Mesendoderm (in vitro differentiated cells): ENCODE data around the gene NEUROD1.

Experiments
- DNase-seq: peaks from one replicate; pipeline ENCODE4 v3.0.0; 2013
- H2AK5ac ChIP-seq: 2 replicates; pipeline ENCODE4 v1.6.1; 2013; ENCODE audit warnings: low read length, inconsistent platforms
- H2BK120ac ChIP-seq: 2 replicates; pipeline ENCODE4 v1.6.1; 2013; ENCODE audit warnings: low read depth, mild to moderate bottlenecking, low read length, moderate library complexity, mixed read lengths
- H2BK15ac ChIP-seq: replicated peaks from 2 replicates; pipeline ENCODE4 v1.6.1; 2013; ENCODE audit warnings: low read depth, mild to moderate bottlenecking, moderate library complexity
- H2BK5ac ChIP-seq: 2 replicates; pipeline ENCODE4 v1.6.1; 2013; ENCODE audit warnings: low read length, inconsistent platforms
- H3K18ac ChIP-seq: 2 replicates; pipeline ENCODE4 v1.6.1; 2013; ENCODE audit warnings: mild to moderate bottlenecking, low read length, mixed read lengths
- H3K23ac ChIP-seq: one replicate; pipeline ENCODE4 v1.6.1; 2013; ENCODE audit warnings: low read length
- H3K27ac ChIP-seq: 2 replicates; pipeline ENCODE4 v1.5.1; 2013; ENCODE audit warnings: low read depth, mild to moderate bottlenecking, inconsistent platforms, low read length, moderate library complexity
- H3K27me3 ChIP-seq: 2 replicates; pipeline ENCODE4 v1.6.1; 2013; ENCODE audit warnings: low read length, control low read depth, mild to moderate bottlenecking, inconsistent platforms; ENCODE audit not compliant: insufficient read depth, poor library complexity
- H3K36me3 ChIP-seq: 2 replicates; pipeline ENCODE4 v1.6.1; 2013; ENCODE audit warnings: low read length, inconsistent platforms; ENCODE audit not compliant: control insufficient read depth, insufficient read depth
- H3K4ac ChIP-seq: one replicate; pipeline ENCODE4 v1.6.1; 2013; ENCODE audit warnings: low read depth, mild to moderate bottlenecking, low read length, moderate library complexity
- H3K4me1 ChIP-seq: 2 replicates; pipeline ENCODE4 v1.6.1; 2013; ENCODE audit warnings: low read depth, low read length, inconsistent platforms; ENCODE audit not compliant: control insufficient read depth
- H3K4me2 ChIP-seq: 2 replicates; pipeline ENCODE4 v1.6.1; 2013; ENCODE audit warnings: low read length
- H3K4me3 ChIP-seq: 2 replicates; pipeline ENCODE4 v1.5.1; 2013; ENCODE audit warnings: mild to moderate bottlenecking, low read length
- H3K56ac ChIP-seq: one replicate; pipeline ENCODE4 v1.6.1; 2013; ENCODE audit warnings: low read length
- H3K79me1 ChIP-seq: 2 replicates; pipeline ENCODE4 v1.6.1; 2013; ENCODE audit warnings: low read length, inconsistent platforms
- H3K79me2 ChIP-seq: 2 replicates; pipeline ENCODE4 v1.6.1; 2013; ENCODE audit warnings: mild to moderate bottlenecking, low read length; ENCODE audit not compliant: control insufficient read depth, insufficient read depth
- H3K9ac ChIP-seq: 2 replicates; pipeline ENCODE4 v1.6.1; 2013; ENCODE audit warnings: low read length, inconsistent platforms
- H4K5ac ChIP-seq: one replicate; pipeline ENCODE4 v1.6.1; 2013; ENCODE audit warnings: low read length
- H4K8ac ChIP-seq: one replicate; pipeline ENCODE4 v1.6.1; 2013; ENCODE audit warnings: low read depth, mild to moderate bottlenecking, control low read depth, low read length, moderate library complexity
- WGBS: extraction: QIAGEN DNeasy Blood & Tissue Kit; methylation state at CpG from one replicate; pipeline ENCODE4 v1.1.7; 2013; ENCODE audit warnings: low lambda C conversion rate, missing lambda C conversion rate; ENCODE audit not compliant: insufficient coverage; ENCODE audit errors: extremely low coverage; 5-methylcytosine and 5-hydroxymethylcytosine counted together

The NEUROD1 gene

GRCh38 chr2:181682795-181683517 is 2.6 kb upstream of the NEUROD1 start:
- Histone ChIP-seq H3K36me3 (no peaks in the 10 kb centered on the region), H3K18ac (no peak overlapping the region), H4K5ac (no peak overlapping the region), H2BK15ac (no peak overlapping the region), H3K4ac (no peak overlapping the region), H2BK120ac (no peak overlapping the region), H3K56ac (no peak overlapping the region), H3K79me2 (no peaks in the 10 kb centered on the region), H3K9ac (no peak overlapping the region), H3K23ac (no peak overlapping the region), H2BK5ac (no peak overlapping the region), H3K27ac (no peak overlapping the region), H3K4me1 (no peaks in the 10 kb centered on the region), H4K8ac (no peak overlapping the region), H3K79me1 (no peaks in the 10 kb centered on the region), H3K4me2 (peak overlapping the region; percentile 6), H3K4me3 (no peak overlapping the region), H2AK5ac (no peak overlapping the region), H3K27me3 (peaks cover 77% of the 10 kb centered on the region)
- DNase-seq: no peak
- no CpG with 5 or more reads among the region's 42 CpGs for WGBS

- Histone ChIP-seq H3K18ac (no peak overlapping the region), H3K27ac (no peak overlapping the region), H3K79me2 (no peaks in the 10 kb centered on the region), H3K27me3 (peaks cover 77% of the 10 kb centered on the region), H2BK5ac (no peak overlapping the region), H2BK120ac (no peak overlapping the region), H2AK5ac (no peak overlapping the region), H3K4me1 (no peaks in the 10 kb centered on the region), H3K9ac (no peak overlapping the region), H3K79me1 (no peaks in the 10 kb centered on the region), H3K23ac (no peak overlapping the region), H3K36me3 (no peaks in the 10 kb centered on the region), H4K8ac (no peak overlapping the region), H2BK15ac (no peak overlapping the region), H3K56ac (no peak overlapping the region), H3K4me2 (no peak overlapping the region), H3K4ac (no peak overlapping the region), H3K4me3 (no peak overlapping the region), H4K5ac (no peak overlapping the region)
- no CpG with 5 or more reads among the region's 24 CpGs for WGBS
- DNase-seq: no peak
Measured at GRCh38 chr2:181682026-181682789, 1.9 kb upstream of the NEUROD1 start.

GRCh38 chr2:181680937-181681811 is 857 bp upstream of the NEUROD1 start:
- no peaks in the 10 kb centered on the region for H3K36me3 ChIP-seq
- WGBS: no CpG with 5 or more reads among the region's 38 CpGs
- H3K4me1 ChIP-seq: no peaks in the 10 kb centered on the region
- no peak overlapping the region for H3K4me3 ChIP-seq
- no peak overlapping the region for H3K18ac ChIP-seq
- no peak overlapping the region for H3K9ac ChIP-seq
- no peak overlapping the region for H3K56ac ChIP-seq
- no peaks in the 10 kb centered on the region for H3K79me1 ChIP-seq
- H4K8ac ChIP-seq: no peak overlapping the region
- no peak overlapping the region for H2BK120ac ChIP-seq
- H3K27me3 ChIP-seq: peaks cover 71% of the 10 kb centered on the region
- H3K4ac ChIP-seq: no peak overlapping the region
- H3K27ac ChIP-seq: no peak overlapping the region
- no peak overlapping the region for H2AK5ac ChIP-seq
- H4K5ac ChIP-seq: no peak overlapping the region
- no peaks in the 10 kb centered on the region for H3K79me2 ChIP-seq
- no peak overlapping the region for H2BK5ac ChIP-seq
- no peak for DNase-seq
- H3K23ac ChIP-seq: no peak overlapping the region
- no peak overlapping the region for H3K4me2 ChIP-seq
- no peak overlapping the region for H2BK15ac ChIP-seq

DNA sequence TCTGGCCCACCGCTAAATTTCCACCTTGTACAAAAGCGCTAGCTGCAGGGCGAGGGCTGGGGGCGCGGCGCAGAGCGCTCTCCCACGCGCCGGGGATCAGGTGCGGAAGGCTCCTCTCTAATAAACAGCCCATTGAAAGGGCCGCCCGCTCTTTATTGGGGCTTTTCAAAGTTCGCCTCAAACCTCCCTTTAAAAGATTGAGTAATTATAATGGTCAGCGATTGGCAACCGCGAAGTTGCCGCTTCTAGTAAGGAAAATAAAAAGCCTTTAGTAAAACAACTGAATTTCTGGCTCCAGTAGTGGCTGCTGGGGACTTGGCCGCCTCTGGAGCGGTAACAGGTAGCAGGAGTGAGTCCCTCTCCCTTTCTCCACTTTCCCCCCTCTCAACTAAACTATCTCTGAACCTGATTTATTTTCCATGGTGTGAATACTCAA is 755 bp downstream of the NEUROD1 start:
- Histone ChIP-seq H3K4ac (no peak overlapping the region), H3K4me3 (no peak overlapping the region), H3K9ac (no peak overlapping the region), H3K79me2 (no peaks in the 10 kb centered on the region), H3K79me1 (no peaks in the 10 kb centered on the region), H3K27ac (no peak overlapping the region), H4K8ac (no peak overlapping the region), H4K5ac (no peak overlapping the region), H3K4me1 (no peaks in the 10 kb centered on the region), H3K36me3 (no peaks in the 10 kb centered on the region), H2BK120ac (no peak overlapping the region), H2BK5ac (no peak overlapping the region), H3K18ac (no peak overlapping the region), H3K56ac (no peak overlapping the region), H2BK15ac (no peak overlapping the region), H3K23ac (no peak overlapping the region), H3K27me3 (peaks cover 67% of the 10 kb centered on the region), H3K4me2 (no peak overlapping the region), H2AK5ac (no peak overlapping the region)
- no peak for DNase-seq
- WGBS: no CpG with 5 or more reads among the region's 20 CpGs

DNA sequence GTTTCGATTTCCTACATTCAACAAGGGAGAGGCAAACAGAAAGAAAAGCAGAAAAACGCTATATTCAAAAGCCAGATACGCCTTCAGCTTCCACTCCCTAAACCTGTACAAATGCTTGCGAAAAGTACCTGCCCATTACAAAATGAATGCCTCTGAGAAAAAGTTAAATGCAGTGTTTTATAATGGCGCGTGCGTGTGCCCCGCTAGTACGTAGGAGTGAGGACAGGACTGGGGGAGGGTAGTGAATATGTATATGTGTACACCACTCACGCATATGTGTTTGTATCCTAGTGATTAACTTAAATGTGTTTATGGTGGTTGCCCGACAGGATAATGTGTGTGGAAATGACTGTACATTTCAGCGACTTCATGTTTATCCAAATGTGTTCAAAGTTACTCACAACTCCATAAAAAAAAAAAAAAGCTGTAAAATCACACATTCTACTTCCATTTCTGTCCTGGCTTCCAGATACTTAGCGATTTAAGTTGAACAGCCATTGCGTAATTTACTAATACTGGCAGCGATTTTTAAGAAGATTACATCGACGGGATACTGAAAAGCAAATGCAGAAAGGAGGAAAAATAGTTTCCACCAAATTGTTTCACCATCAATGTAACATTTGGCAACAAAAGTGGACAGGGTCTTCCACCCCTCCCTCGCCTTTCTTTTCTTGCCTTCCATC is 1.3 kb downstream of the NEUROD1 start:
- Histone ChIP-seq H3K36me3 (no peaks in the 10 kb centered on the region), H3K56ac (no peak overlapping the region), H2AK5ac (no peak overlapping the region), H2BK15ac (no peak overlapping the region), H3K18ac (no peak overlapping the region), H3K27me3 (peaks cover 62% of the 10 kb centered on the region), H3K4me2 (no peak overlapping the region), H3K4me1 (no peaks in the 10 kb centered on the region), H3K9ac (no peak overlapping the region), H3K79me2 (no peaks in the 10 kb centered on the region), H3K79me1 (no peaks in the 10 kb centered on the region), H2BK5ac (no peak overlapping the region), H4K5ac (no peak overlapping the region), H3K27ac (no peak overlapping the region), H3K4me3 (no peak overlapping the region), H2BK120ac (no peak overlapping the region), H3K23ac (no peak overlapping the region), H3K4ac (no peak overlapping the region), H4K8ac (no peak overlapping the region)
- no peak for DNase-seq
- WGBS: no CpG with 5 or more reads among the region's 18 CpGs
